Prostate gland (tissue), 2 donors: ENCODE measurements around the gene RNMT.

ENCODE experiments used
- POLR2A ChIP-seq: fragments of 450-650 bp; IDR thresholded peaks from one replicate; pipeline ENCODE4 v1.6.1; 2016; ENCODE audit warnings: antibody characterized with exemption, mild to moderate bottlenecking
- POLR2AphosphoS5 ChIP-seq: sonication (generic); formaldehyde crosslinking; IDR thresholded peaks from one replicate; pipeline ENCODE4 v1.6.1; 2017; ENCODE audit warnings: antibody characterized with exemption
- TF ChIP-seq, protein P1 (sequence below), 4 experiments: fragments of 200-600 bp in 2 of 4; fragments of 450-650 bp in 2 of 4; sonication (generic) in 2 of 4; IDR thresholded peaks; 1 replicate in 3 of 4; 2 replicates in 1 of 4; pipeline ENCODE4 v1.5.1; 2016 to 2019; ENCODE audit warnings: antibody characterized with exemption in 4 of 4, mild to moderate bottlenecking in 2 of 4, moderate library complexity in 2 of 4

DNA sequence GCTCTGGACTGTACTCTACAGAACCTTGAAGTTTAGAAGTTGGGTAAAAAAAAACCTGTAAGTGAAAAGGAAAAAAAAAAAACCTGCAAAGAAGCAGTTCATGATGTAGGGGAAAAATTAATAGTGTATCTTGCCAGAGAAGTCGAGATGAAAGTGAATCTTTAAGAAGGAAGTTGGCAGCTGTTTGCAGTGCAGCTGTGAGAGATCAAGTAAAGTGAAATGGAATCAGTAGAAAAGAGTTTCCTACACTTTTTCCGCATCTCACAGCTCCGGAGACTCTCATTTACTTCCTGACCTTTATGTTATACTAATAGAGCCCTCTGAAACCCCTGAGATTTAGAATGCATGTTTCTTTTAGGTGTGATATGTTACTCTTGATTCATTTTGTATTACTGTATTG lies 19.2 kb downstream of the RNMT start:
- TF ChIP-seq, protein P1, sequence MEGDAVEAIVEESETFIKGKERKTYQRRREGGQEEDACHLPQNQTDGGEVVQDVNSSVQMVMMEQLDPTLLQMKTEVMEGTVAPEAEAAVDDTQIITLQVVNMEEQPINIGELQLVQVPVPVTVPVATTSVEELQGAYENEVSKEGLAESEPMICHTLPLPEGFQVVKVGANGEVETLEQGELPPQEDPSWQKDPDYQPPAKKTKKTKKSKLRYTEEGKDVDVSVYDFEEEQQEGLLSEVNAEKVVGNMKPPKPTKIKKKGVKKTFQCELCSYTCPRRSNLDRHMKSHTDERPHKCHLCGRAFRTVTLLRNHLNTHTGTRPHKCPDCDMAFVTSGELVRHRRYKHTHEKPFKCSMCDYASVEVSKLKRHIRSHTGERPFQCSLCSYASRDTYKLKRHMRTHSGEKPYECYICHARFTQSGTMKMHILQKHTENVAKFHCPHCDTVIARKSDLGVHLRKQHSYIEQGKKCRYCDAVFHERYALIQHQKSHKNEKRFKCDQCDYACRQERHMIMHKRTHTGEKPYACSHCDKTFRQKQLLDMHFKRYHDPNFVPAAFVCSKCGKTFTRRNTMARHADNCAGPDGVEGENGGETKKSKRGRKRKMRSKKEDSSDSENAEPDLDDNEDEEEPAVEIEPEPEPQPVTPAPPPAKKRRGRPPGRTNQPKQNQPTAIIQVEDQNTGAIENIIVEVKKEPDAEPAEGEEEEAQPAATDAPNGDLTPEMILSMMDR (IDR thresholded peaks at IDR 0.05), result no peak
- TF ChIP-seq POLR2AphosphoS5 (no peak), POLR2A (no peak)
